Prostate gland (tissue), 1 donor: ENCODE results near the gene MYCBP2.

ENCODE experiments used
- POLR2A ChIP-seq: fragments of 450-650 bp; IDR thresholded peaks from one replicate; pipeline ENCODE4 v1.6.1; 2016; ENCODE audit warnings: antibody characterized with exemption, mild to moderate bottlenecking
- POLR2AphosphoS5 ChIP-seq: sonication (generic); formaldehyde crosslinking; IDR thresholded peaks from one replicate; pipeline ENCODE4 v1.6.1; 2017; ENCODE audit warnings: antibody characterized with exemption

- TF ChIP-seq POLR2A = no peak
- TF ChIP-seq POLR2AphosphoS5 = no peak
Measured at GRCh38 chr13:77062097-77062496, 264.8 kb downstream of the MYCBP2 start.
